Neural progenitor cell (in vitro differentiated cells): ENCODE measurements around the gene CHMP4A.

Experiments
- EZH2 ChIP-seq: fragments of 200-600 bp; sonication (generic); IDR thresholded peaks from 2 replicates; pipeline ENCODE4 v1.6.1; 2017; ENCODE audit warnings: antibody characterized with exemption, mild to moderate bottlenecking, moderate library complexity
- EZH2phosphoT487 ChIP-seq: fragments of 200-600 bp; sonication (generic); IDR thresholded peaks from 2 replicates; pipeline ENCODE4 v1.6.1; 2017; ENCODE audit warnings: antibody characterized with exemption
- TF ChIP-seq, protein P1 (sequence below): fragments of 200-600 bp; sonication (generic); IDR thresholded peaks from 2 replicates; pipeline ENCODE4 v1.5.1; 2017; ENCODE audit warnings: antibody characterized with exemption, mild to moderate bottlenecking

GRCh38 chr14:24237463-24237955 is 24.2 kb upstream of the CHMP4A start:
- TF ChIP-seq, protein P1, sequence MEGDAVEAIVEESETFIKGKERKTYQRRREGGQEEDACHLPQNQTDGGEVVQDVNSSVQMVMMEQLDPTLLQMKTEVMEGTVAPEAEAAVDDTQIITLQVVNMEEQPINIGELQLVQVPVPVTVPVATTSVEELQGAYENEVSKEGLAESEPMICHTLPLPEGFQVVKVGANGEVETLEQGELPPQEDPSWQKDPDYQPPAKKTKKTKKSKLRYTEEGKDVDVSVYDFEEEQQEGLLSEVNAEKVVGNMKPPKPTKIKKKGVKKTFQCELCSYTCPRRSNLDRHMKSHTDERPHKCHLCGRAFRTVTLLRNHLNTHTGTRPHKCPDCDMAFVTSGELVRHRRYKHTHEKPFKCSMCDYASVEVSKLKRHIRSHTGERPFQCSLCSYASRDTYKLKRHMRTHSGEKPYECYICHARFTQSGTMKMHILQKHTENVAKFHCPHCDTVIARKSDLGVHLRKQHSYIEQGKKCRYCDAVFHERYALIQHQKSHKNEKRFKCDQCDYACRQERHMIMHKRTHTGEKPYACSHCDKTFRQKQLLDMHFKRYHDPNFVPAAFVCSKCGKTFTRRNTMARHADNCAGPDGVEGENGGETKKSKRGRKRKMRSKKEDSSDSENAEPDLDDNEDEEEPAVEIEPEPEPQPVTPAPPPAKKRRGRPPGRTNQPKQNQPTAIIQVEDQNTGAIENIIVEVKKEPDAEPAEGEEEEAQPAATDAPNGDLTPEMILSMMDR: no peak
- TF ChIP-seq EZH2 (no peak), EZH2phosphoT487 (no peak)
